ENCODE measurements around the gene NDUFAB1. TPM values are rescaled to one million over a fixed set of nuclear protein-coding genes. Genes with fewer than 3 reads are reported as not detected.

NDUFAB1 gene
- total RNA-seq, 1 experiment from 2014 or later = 166 TPM

- Histone ChIP-seq H3K36me3 (ENCODE audit: control insufficient read depth, insufficient read depth, low read length) (peaks cover 10% of the 10 kb centered on the region), H3K27ac (ENCODE audit: low read length) (no peak overlapping the region), H3K4me1 (ENCODE audit: control insufficient read depth, insufficient read depth, low read length) (peaks cover 8% of the 10 kb centered on the region), H3K27me3 (ENCODE audit: control insufficient read depth, insufficient read depth, low read length) (no peaks in the 10 kb centered on the region), H3K9me3 (ENCODE audit: control insufficient read depth, insufficient read depth, low read depth, low read length) (no peaks in the 10 kb centered on the region), H3K4me3 (ENCODE audit: low read depth in 2 of 2, low read length in 2 of 2) (no peak overlapping the region)
- intact Hi-C loops (cut with micrococcal nuclease; ENCODE audit: unreplicated experiment) = no loop called here
- POLR2A ChIA-PET = interaction anchor here (0.6 kb wide), 1 partner anchor 46 kb away, joined by 3 read pairs; no protein-coding TSS in a partner anchor
- TF ChIP-seq REST (IDR thresholded peaks at IDR 0.05; ENCODE audit: insufficient read depth in 1 of 2, low read depth in 2 of 2, low read length in 1 of 2) = no peak
- TF ChIP-seq CTCF (IDR thresholded peaks at IDR 0.05) = no peak
- TF ChIP-seq SIN3A (IDR thresholded peaks at IDR 0.05; ENCODE audit: borderline replicate concordance, insufficient read depth, low read depth, low read length) = no peak
- no peak for TF ChIP-seq POLR2AphosphoS5 (IDR thresholded peaks at IDR 0.05; ENCODE audit: low read depth, low read length)
- TF ChIP-seq TCF7L2 (IDR thresholded peaks at IDR 0.05; ENCODE audit: low read depth, low read length) = no peak
- peak; percentile 76 for ATAC-seq
- no TSS peak for BruUV-seq (replicated peaks)
- in situ Hi-C loops (cut with HindIII; ENCODE audit: low pct_unique_long_range_greater_than_20kb, low sequenced_read_pairs) = no loop called here
- DNase-seq (ENCODE audit: low read depth, low spot score) = no peak
- CTCF ChIA-PET = no interaction called here
These were observed 12.1 kb upstream of the NDUFAB1 start for GRCh38 chr16:23608194-23608593.

GRCh38 chr16:23607726-23608125 is 11.6 kb upstream of the NDUFAB1 start:
- intact Hi-C loops (cut with micrococcal nuclease; ENCODE audit: unreplicated experiment) = no loop called here
- in situ Hi-C loops (cut with HindIII; ENCODE audit: low pct_unique_long_range_greater_than_20kb, low sequenced_read_pairs) = no loop called here
- DNase-seq (ENCODE audit: low read depth, low spot score) (no peak), ATAC-seq (no peak)
- BruUV-seq (replicated peaks) = no TSS peak
- Histone ChIP-seq H3K27me3 (ENCODE audit: control insufficient read depth, insufficient read depth, low read length) (no peaks in the 10 kb centered on the region), H3K4me3 (ENCODE audit: low read depth in 2 of 2, low read length in 2 of 2) (no peak overlapping the region), H3K27ac (ENCODE audit: low read length) (no peak overlapping the region), H3K4me1 (ENCODE audit: control insufficient read depth, insufficient read depth, low read length) (peaks cover 8% of the 10 kb centered on the region), H3K36me3 (ENCODE audit: control insufficient read depth, insufficient read depth, low read length) (peaks cover 14% of the 10 kb centered on the region), H3K9me3 (ENCODE audit: control insufficient read depth, insufficient read depth, low read depth, low read length) (no peaks in the 10 kb centered on the region)
- CTCF ChIA-PET = no interaction called here
- TF ChIP-seq CTCF (IDR thresholded peaks at IDR 0.05) = no peak
- no peak for TF ChIP-seq TCF7L2 (IDR thresholded peaks at IDR 0.05; ENCODE audit: low read depth, low read length)
- no peak for TF ChIP-seq POLR2AphosphoS5 (IDR thresholded peaks at IDR 0.05; ENCODE audit: low read depth, low read length)
- no peak for TF ChIP-seq REST (IDR thresholded peaks at IDR 0.05; ENCODE audit: insufficient read depth in 1 of 2, low read depth in 2 of 2, low read length in 1 of 2)
- no peak for TF ChIP-seq SIN3A (IDR thresholded peaks at IDR 0.05; ENCODE audit: borderline replicate concordance, insufficient read depth, low read depth, low read length)
- POLR2A ChIA-PET = interaction anchor here (0.6 to 0.7 kb wide), 2 partner anchors 43 to 47 kb away, joined by 3 to 13 read pairs; no protein-coding TSS in a partner anchor

Measured in Panc1 (cell line).